ENCODE measurements around the gene CSTB.

GRCh38 chr21:43733529-43734071 lies 42.5 kb downstream of the CSTB start:
- TF ChIP-seq RAD21 (IDR thresholded peaks at IDR 0.05) (no peak), EGR1 (IDR thresholded peaks at IDR 0.05; ENCODE audit: low read depth in 2 of 2) (no peak), YY1 (IDR thresholded peaks at IDR 0.05) (no peak), REST (IDR thresholded peaks at IDR 0.05) (no peak)
- TF ChIP-seq, protein P1, sequence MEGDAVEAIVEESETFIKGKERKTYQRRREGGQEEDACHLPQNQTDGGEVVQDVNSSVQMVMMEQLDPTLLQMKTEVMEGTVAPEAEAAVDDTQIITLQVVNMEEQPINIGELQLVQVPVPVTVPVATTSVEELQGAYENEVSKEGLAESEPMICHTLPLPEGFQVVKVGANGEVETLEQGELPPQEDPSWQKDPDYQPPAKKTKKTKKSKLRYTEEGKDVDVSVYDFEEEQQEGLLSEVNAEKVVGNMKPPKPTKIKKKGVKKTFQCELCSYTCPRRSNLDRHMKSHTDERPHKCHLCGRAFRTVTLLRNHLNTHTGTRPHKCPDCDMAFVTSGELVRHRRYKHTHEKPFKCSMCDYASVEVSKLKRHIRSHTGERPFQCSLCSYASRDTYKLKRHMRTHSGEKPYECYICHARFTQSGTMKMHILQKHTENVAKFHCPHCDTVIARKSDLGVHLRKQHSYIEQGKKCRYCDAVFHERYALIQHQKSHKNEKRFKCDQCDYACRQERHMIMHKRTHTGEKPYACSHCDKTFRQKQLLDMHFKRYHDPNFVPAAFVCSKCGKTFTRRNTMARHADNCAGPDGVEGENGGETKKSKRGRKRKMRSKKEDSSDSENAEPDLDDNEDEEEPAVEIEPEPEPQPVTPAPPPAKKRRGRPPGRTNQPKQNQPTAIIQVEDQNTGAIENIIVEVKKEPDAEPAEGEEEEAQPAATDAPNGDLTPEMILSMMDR (IDR thresholded peaks at IDR 0.05; ENCODE audit: low read depth, low read length, missing input control): no peak
